Esophagus squamous epithelium (tissue), 4 donors: Measurements from ENCODE around the gene PSKH1.

Experiments used
- POLR2A ChIP-seq, 4 donors: fragments of 450-650 bp; IDR thresholded peaks; one replicate each; pipeline ENCODE4 v1.6.1; 2017; ENCODE audit warnings: antibody characterized with exemption in 4 of 4, mild to moderate bottlenecking in 4 of 4, moderate library complexity in 3 of 4
- TF ChIP-seq, protein P1 (sequence below), 6 experiments: fragments of 450-650 bp in 4 of 6; fragments of 200-600 bp in 2 of 6; sonication (generic) in 2 of 6; IDR thresholded peaks; one replicate each; pipeline ENCODE4 v1.5.1; 2016 to 2019; ENCODE audit warnings: antibody characterized with exemption in 6 of 6, mild to moderate bottlenecking in 4 of 6, moderate library complexity in 4 of 6

GRCh38 chr16:67892375-67892774 is 679 bp upstream of the PSKH1 start:
- TF ChIP-seq, protein P1, sequence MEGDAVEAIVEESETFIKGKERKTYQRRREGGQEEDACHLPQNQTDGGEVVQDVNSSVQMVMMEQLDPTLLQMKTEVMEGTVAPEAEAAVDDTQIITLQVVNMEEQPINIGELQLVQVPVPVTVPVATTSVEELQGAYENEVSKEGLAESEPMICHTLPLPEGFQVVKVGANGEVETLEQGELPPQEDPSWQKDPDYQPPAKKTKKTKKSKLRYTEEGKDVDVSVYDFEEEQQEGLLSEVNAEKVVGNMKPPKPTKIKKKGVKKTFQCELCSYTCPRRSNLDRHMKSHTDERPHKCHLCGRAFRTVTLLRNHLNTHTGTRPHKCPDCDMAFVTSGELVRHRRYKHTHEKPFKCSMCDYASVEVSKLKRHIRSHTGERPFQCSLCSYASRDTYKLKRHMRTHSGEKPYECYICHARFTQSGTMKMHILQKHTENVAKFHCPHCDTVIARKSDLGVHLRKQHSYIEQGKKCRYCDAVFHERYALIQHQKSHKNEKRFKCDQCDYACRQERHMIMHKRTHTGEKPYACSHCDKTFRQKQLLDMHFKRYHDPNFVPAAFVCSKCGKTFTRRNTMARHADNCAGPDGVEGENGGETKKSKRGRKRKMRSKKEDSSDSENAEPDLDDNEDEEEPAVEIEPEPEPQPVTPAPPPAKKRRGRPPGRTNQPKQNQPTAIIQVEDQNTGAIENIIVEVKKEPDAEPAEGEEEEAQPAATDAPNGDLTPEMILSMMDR (IDR thresholded peaks at IDR 0.05), result no peak
- no peak for TF ChIP-seq POLR2A (IDR thresholded peaks at IDR 0.05)
